BJ (cell line): ENCODE results near the gene AK2. TPM values are rescaled to one million over a fixed set of nuclear protein-coding genes. Genes with fewer than 3 reads are reported as not detected.

Experiments used
- CTCF ChIA-PET: fragments of 350-600 bp; formaldehyde crosslinking; extraction: SDS; loops from one replicate; lab custom pipeline; 2021; ENCODE audit warnings: antibody characterized with exemption, inconsistent platforms; lab: Yijun Ruan, JAX
- POLR2A ChIA-PET: fragments of 300-600 bp; sonication (Branson Sonifier 250); formaldehyde crosslinking; extraction: SDS; loops from one replicate; lab custom pipeline; 2021; ENCODE audit warnings: antibody characterized with exemption; lab: Charles Lee
- DNase-seq: peaks from one replicate; pipeline ENCODE4 v3.0.0-alpha.2; 2011; ENCODE audit warnings: low read depth
- H3K27me3 ChIP-seq: 2 replicates; pipeline ENCODE4 v1.6.0; 2011; ENCODE audit warnings: low read length; ENCODE audit not compliant: control insufficient read depth, insufficient read depth
- H3K36me3 ChIP-seq: 2 replicates; pipeline ENCODE4 v1.5.1; 2011; ENCODE audit warnings: low read length; ENCODE audit not compliant: control insufficient read depth, insufficient read depth
- H3K4me3 ChIP-seq: 2 replicates; pipeline ENCODE4 v1.5.1; 2011; ENCODE audit warnings: low read depth, mild to moderate bottlenecking, control low read depth, low read length
- CTCF ChIP-seq: IDR thresholded peaks from 2 replicates; pipeline ENCODE4 v1.5.1; 2011; ENCODE audit warnings: low read depth, mild to moderate bottlenecking, control low read depth, inconsistent platforms, low read length, moderate library complexity; ENCODE audit not compliant: insufficient read depth
- polyA plus RNA-seq: library from polyadenylated mRNA; depleted of rRNA; stranded (reverse); fragments of >200 nt; gene quantifications from 2 replicates; pipeline ENCODE4 v1.2.3, GENCODE V29; 2011

Gene AK2
- polyA plus RNA-seq, 1 experiment: 131 TPM

GRCh38 chr1:32991819-32992488 is 44.7 kb downstream of the AK2 start:
- no peak for TF ChIP-seq CTCF
- H3K36me3 ChIP-seq: no peaks in the 10 kb centered on the region
- H3K27me3 ChIP-seq: no peaks in the 10 kb centered on the region
- CTCF ChIA-PET: interaction anchor here (0.8 to 3.1 kb wide), 4 partner anchors 9 to 63 kb away, joined by 3 to 23 read pairs (median 6); no protein-coding TSS in a partner anchor
- DNase-seq: no peak
- POLR2A ChIA-PET: no interaction called here
- H3K4me3 ChIP-seq: no peak overlapping the region

GRCh38 chr1:32991386-32991785 is 45.3 kb downstream of the AK2 start:
- no peaks in the 10 kb centered on the region for H3K27me3 ChIP-seq
- no peak for DNase-seq
- H3K36me3 ChIP-seq: no peaks in the 10 kb centered on the region
- CTCF ChIA-PET: interaction anchor here (1.5 to 3.1 kb wide), 2 partner anchors 9 to 15 kb away, joined by 8 to 23 read pairs; no protein-coding TSS in a partner anchor
- POLR2A ChIA-PET: no interaction called here
- H3K4me3 ChIP-seq: no peak overlapping the region
- TF ChIP-seq CTCF: no peak

- no peak for TF ChIP-seq CTCF
- CTCF ChIA-PET: no interaction called here
- H3K4me3 ChIP-seq: no peak overlapping the region
- POLR2A ChIA-PET: no interaction called here
- no peak for DNase-seq
- H3K27me3 ChIP-seq: no peaks in the 10 kb centered on the region
- no peaks in the 10 kb centered on the region for H3K36me3 ChIP-seq
These were observed 45.8 kb downstream of the AK2 start for GRCh38 chr1:32990887-32991286.

DNA sequence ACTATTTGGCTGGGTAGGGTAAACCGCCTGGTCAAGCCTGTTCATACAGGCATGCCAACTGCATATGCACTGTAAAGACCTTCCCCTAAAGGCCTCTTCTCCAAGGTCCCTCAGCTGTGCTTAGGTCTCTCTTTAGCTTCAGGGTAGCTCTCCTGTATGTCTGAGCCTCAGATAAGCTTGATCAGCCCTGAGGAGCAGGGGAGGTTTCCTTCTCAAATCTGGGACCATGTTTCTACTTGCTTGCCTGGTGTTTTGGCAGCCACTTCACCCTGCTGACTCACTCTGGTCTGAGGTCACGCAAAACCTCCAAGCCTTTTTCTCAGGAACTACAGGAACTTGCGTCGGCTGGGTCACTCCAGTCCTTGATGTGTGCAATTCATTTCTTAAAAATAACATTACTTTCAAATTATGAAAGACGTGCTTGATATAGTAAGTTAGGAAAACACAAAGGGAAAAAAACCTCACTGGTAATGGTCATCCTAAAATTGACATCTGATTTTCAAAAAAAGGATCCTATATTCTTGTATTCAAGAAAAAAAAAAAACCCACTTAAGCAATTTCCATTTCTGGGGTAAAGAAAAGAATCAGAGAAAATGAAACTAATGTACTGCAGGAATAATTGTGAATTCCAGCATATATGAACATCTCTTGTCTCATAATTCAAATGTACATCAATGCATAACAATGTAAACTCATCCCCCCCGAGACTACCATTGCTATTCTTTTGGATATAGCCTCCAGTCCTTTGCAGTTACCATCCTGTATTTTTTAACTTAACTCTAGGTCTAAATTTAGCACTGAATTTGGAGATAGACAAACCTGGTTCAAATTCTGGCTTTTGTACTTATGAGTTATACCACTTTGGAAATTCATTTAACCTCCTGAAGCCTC is 47.3 kb downstream of the AK2 start:
- Histone ChIP-seq H3K4me3 (no peak overlapping the region), H3K36me3 (no peaks in the 10 kb centered on the region), H3K27me3 (no peaks in the 10 kb centered on the region)
- TF ChIP-seq CTCF: no peak
- POLR2A ChIA-PET: no interaction called here
- DNase-seq: peak; percentile 93
- CTCF ChIA-PET: no interaction called here

- CTCF ChIA-PET: interaction anchor here (0.6 kb wide), 1 partner anchor 54 kb away, joined by 3 read pairs; no protein-coding TSS in a partner anchor
- Histone ChIP-seq H3K4me3 (no peak overlapping the region), H3K27me3 (no peaks in the 10 kb centered on the region), H3K36me3 (no peaks in the 10 kb centered on the region)
- no peak for TF ChIP-seq CTCF
- POLR2A ChIA-PET: no interaction called here
- DNase-seq: peak; percentile 37
These were observed 48.0 kb downstream of the AK2 start for GRCh38 chr1:32988665-32989064.
